ENCODE measurements around the gene RSU1. TPM values are rescaled to one million over a fixed set of nuclear protein-coding genes. Genes with fewer than 3 reads are reported as not detected.

RSU1 gene
- total RNA-seq, 1 donor from 2014 or later: 142 TPM

DNA sequence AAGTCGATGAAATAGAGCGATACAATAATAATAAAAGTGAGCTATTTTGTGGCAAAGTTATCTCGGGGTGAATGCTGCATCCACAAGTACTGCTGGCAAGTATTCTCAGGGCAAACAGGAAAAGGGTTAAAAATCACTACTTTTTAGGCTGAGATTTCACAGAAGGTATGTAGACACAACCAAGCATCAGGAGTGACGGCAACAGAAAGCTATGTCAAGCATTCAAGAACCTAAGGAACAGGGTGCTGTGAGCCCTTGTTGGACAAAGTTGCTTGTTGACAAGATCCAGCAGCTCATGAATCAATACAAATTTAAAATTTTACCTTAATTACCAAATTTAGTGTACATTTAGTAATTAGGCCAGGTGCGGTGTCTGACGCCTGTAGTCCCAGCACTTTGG, 254.3 kb downstream of the RSU1 start:
- H3K27ac Mint-ChIP-seq (ENCODE audit: unreplicated experiment): no peak overlapping the region
- no peak overlapping the region for H3K4me3 Mint-ChIP-seq (ENCODE audit: unreplicated experiment)
- DNase-seq (ENCODE audit: low read depth): no peak
- peaks cover 2% of the 10 kb centered on the region for H3K27me3 Mint-ChIP-seq (ENCODE audit: low read depth, unreplicated experiment)
- no peaks in the 10 kb centered on the region for H3K4me1 ChIP-seq (ENCODE audit: insufficient read depth, low read length)
- no peak overlapping the region for H3K27ac ChIP-seq (ENCODE audit: low read depth, low read length)
- no peak overlapping the region for H3K9ac ChIP-seq (ENCODE audit: low read length)
- no peak overlapping the region for H3K4me3 ChIP-seq (ENCODE audit: insufficient read depth, low read depth, low read length)
- FAIRE-seq: no peak
- H3K4me1 Mint-ChIP-seq (ENCODE audit: low read depth, unreplicated experiment): peaks cover 3% of the 10 kb centered on the region
- H3K79me2 ChIP-seq (ENCODE audit: insufficient read depth, low read length): no peaks in the 10 kb centered on the region
- no peaks in the 10 kb centered on the region for H3K27me3 ChIP-seq (ENCODE audit: insufficient read depth, low read length)
- no peak overlapping the region for H2AFZ ChIP-seq (ENCODE audit: low read depth, low read length)
- TF ChIP-seq, protein P1, sequence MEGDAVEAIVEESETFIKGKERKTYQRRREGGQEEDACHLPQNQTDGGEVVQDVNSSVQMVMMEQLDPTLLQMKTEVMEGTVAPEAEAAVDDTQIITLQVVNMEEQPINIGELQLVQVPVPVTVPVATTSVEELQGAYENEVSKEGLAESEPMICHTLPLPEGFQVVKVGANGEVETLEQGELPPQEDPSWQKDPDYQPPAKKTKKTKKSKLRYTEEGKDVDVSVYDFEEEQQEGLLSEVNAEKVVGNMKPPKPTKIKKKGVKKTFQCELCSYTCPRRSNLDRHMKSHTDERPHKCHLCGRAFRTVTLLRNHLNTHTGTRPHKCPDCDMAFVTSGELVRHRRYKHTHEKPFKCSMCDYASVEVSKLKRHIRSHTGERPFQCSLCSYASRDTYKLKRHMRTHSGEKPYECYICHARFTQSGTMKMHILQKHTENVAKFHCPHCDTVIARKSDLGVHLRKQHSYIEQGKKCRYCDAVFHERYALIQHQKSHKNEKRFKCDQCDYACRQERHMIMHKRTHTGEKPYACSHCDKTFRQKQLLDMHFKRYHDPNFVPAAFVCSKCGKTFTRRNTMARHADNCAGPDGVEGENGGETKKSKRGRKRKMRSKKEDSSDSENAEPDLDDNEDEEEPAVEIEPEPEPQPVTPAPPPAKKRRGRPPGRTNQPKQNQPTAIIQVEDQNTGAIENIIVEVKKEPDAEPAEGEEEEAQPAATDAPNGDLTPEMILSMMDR (IDR thresholded peaks at IDR 0.05; ENCODE audit: insufficient read depth, low read depth, low read length): no peak
- no peak for TF ChIP-seq EZH2 (IDR thresholded peaks at IDR 0.05; ENCODE audit: insufficient read depth, low read length)
- H3K9me3 ChIP-seq (ENCODE audit: insufficient read depth, low read depth, low read length): no peaks in the 10 kb centered on the region
- H3K36me3 Mint-ChIP-seq (ENCODE audit: low read depth, unreplicated experiment): peaks cover 3% of the 10 kb centered on the region
- H3K36me3 ChIP-seq (ENCODE audit: insufficient read depth, low read length): no peaks in the 10 kb centered on the region
- H4K20me1 ChIP-seq (ENCODE audit: insufficient read depth, low read length): no peaks in the 10 kb centered on the region
- H3K9me3 Mint-ChIP-seq (ENCODE audit: unreplicated experiment): peaks cover 6% of the 10 kb centered on the region
- H3K4me2 ChIP-seq (ENCODE audit: low read length): no peak overlapping the region

DNA sequence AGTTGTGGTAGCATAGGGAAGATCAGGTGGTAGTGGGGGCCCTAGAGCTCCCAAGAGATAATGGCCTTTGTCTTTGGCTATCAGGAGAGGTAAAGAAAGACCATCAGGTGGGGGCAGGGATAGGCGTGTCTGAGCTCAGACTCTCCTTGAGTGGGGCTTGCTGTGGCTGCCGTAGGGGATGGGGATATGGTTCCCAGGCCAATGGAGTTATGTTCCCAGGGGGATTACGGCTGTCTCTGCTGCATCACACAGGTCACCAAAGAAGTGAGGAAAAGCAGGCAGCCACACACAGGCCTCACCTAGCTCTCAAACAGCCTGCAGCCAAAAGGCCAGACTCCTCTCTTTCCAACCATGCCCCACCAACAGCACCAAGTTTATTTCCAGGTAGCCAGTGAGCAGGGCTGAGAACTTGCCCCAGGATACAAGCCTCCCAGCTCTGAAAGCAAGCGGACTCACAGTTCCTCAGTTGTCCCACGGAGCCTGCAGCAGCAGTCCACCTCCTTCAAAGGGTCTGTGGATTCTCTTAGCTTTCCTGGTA, 257.9 kb downstream of the RSU1 start:
- H3K4me2 ChIP-seq (ENCODE audit: low read length): no peak overlapping the region
- H3K4me1 ChIP-seq (ENCODE audit: insufficient read depth, low read length): no peaks in the 10 kb centered on the region
- TF ChIP-seq, protein P1 (IDR thresholded peaks at IDR 0.05; ENCODE audit: insufficient read depth, low read depth, low read length): no peak
- no peak for TF ChIP-seq EZH2 (IDR thresholded peaks at IDR 0.05; ENCODE audit: insufficient read depth, low read length)
- H4K20me1 ChIP-seq (ENCODE audit: insufficient read depth, low read length): no peaks in the 10 kb centered on the region
- no peak overlapping the region for H3K9ac ChIP-seq (ENCODE audit: low read length)
- no peak overlapping the region for H3K4me3 ChIP-seq (ENCODE audit: insufficient read depth, low read depth, low read length)
- FAIRE-seq (no peak), DNase-seq (ENCODE audit: low read depth) (no peak)
- Mint-ChIP-seq H3K4me1 (ENCODE audit: low read depth, unreplicated experiment) (peaks cover 3% of the 10 kb centered on the region), H3K4me3 (ENCODE audit: unreplicated experiment) (no peak overlapping the region), H3K36me3 (ENCODE audit: low read depth, unreplicated experiment) (peaks cover 3% of the 10 kb centered on the region), H3K27ac (ENCODE audit: unreplicated experiment) (no peak overlapping the region), H3K27me3 (ENCODE audit: low read depth, unreplicated experiment) (no peaks in the 10 kb centered on the region), H3K9me3 (ENCODE audit: unreplicated experiment) (peaks cover 2% of the 10 kb centered on the region)
- H3K27ac ChIP-seq (ENCODE audit: low read depth, low read length): no peak overlapping the region
- no peak overlapping the region for H2AFZ ChIP-seq (ENCODE audit: low read depth, low read length)
- H3K79me2 ChIP-seq (ENCODE audit: insufficient read depth, low read length): no peaks in the 10 kb centered on the region
- H3K36me3 ChIP-seq (ENCODE audit: insufficient read depth, low read length): no peaks in the 10 kb centered on the region
- no peaks in the 10 kb centered on the region for H3K9me3 ChIP-seq (ENCODE audit: insufficient read depth, low read depth, low read length)
- H3K27me3 ChIP-seq (ENCODE audit: insufficient read depth, low read length): no peaks in the 10 kb centered on the region

DNA sequence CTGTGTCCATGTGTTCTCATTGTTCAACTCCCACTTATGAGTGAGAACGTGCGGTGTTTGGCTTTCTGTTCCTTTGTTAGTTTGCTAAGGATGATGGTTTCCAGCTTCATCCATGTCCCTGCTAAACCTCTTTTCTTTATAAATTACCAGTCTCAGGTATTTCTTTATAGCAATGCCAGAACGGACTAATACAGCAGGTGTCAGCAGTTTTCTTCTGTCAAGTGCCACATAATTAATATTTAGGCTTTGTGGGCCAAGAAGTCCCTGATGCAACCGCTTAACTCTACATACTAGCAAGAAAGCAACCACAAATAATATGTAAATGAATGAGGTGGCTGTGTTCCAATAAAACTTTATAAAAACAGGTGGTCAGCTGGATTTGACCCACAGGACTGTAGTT, 269.3 kb downstream of the RSU1 start:
- Histone ChIP-seq H3K27ac (ENCODE audit: low read depth, low read length) (no peak overlapping the region), H3K79me2 (ENCODE audit: insufficient read depth, low read length) (no peaks in the 10 kb centered on the region), H3K4me2 (ENCODE audit: low read length) (no peak overlapping the region), H3K9ac (ENCODE audit: low read length) (no peak overlapping the region), H3K9me3 (ENCODE audit: insufficient read depth, low read depth, low read length) (no peaks in the 10 kb centered on the region), H3K4me3 (ENCODE audit: insufficient read depth, low read depth, low read length) (no peak overlapping the region), H2AFZ (ENCODE audit: low read depth, low read length) (no peak overlapping the region), H3K36me3 (ENCODE audit: insufficient read depth, low read length) (no peaks in the 10 kb centered on the region), H3K27me3 (ENCODE audit: insufficient read depth, low read length) (no peaks in the 10 kb centered on the region), H3K4me1 (ENCODE audit: insufficient read depth, low read length) (no peaks in the 10 kb centered on the region), H4K20me1 (ENCODE audit: insufficient read depth, low read length) (no peaks in the 10 kb centered on the region)
- Mint-ChIP-seq H3K4me1 (ENCODE audit: low read depth, unreplicated experiment) (no peaks in the 10 kb centered on the region), H3K9me3 (ENCODE audit: unreplicated experiment) (no peaks in the 10 kb centered on the region), H3K27me3 (ENCODE audit: low read depth, unreplicated experiment) (peaks cover 8% of the 10 kb centered on the region), H3K27ac (ENCODE audit: unreplicated experiment) (no peak overlapping the region), H3K4me3 (ENCODE audit: unreplicated experiment) (no peak overlapping the region), H3K36me3 (ENCODE audit: low read depth, unreplicated experiment) (no peaks in the 10 kb centered on the region)
- no peak for FAIRE-seq
- DNase-seq (ENCODE audit: low read depth): no peak
- TF ChIP-seq EZH2 (IDR thresholded peaks at IDR 0.05; ENCODE audit: insufficient read depth, low read length): no peak
- TF ChIP-seq, protein P1 (IDR thresholded peaks at IDR 0.05; ENCODE audit: insufficient read depth, low read depth, low read length): no peak

Measured in astrocyte (in vitro differentiated cells and primary cell).